ENCODE data around the gene FIGNL2. TPM values are rescaled to one million over a fixed set of nuclear protein-coding genes. Genes with fewer than 3 reads are reported as not detected.

Gene FIGNL2
- total and polyA plus RNA-seq, 2 of the 13 experiments (the other 11 are each of a cell fraction or from before 2014, with no cell fraction given): 0.82 to 1.00 TPM

DNA sequence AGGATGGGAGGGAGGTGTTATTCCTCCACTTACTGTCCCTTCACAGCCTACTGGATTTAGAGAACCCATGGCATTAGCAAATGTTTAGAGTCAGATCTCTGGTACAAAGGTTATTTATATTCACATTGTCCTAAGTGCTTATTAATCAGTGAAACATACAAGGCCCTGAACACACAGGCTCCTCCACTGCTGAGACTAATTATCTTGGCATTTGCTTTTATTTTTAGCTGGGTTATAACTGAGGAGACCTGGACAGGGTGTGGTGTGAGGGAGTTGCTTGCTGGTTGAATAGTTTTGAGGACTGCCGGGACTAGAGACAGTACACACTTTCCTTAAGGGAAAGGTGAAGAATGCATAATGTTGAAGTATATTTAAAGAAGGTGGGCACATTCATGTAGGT lies 77.5 kb downstream of the FIGNL2 start (continued):
- TF ChIP-seq ZNF468 (CRISPR knock-in tag; IDR thresholded peaks at IDR 0.05): no peak
- TF ChIP-seq SP140L (CRISPR knock-in tag; IDR thresholded peaks at IDR 0.05; ENCODE audit: borderline replicate concordance): no peak
- no peak for TF ChIP-seq SIX4 (CRISPR knock-in tag; IDR thresholded peaks at IDR 0.05)
- no peak for TF ChIP-seq TRAFD1 (CRISPR knock-in tag; IDR thresholded peaks at IDR 0.05; ENCODE audit: borderline replicate concordance)
- TF ChIP-seq RERE (CRISPR knock-in tag; IDR thresholded peaks at IDR 0.05; ENCODE audit: low read depth): no peak
- TF ChIP-seq SRF (IDR thresholded peaks at IDR 0.05; ENCODE audit: low read depth, low read length): no peak
- no peak for TF ChIP-seq ZNF552 (CRISPR knock-in tag; IDR thresholded peaks at IDR 0.05; ENCODE audit: borderline replicate concordance)

Other genes with a start within 250 kb of the FIGNL2 start
- not detected in 2 replicates for gene ANKRD33, start 39.4 kb upstream of the FIGNL2 start, total RNA-seq (2016; rRNA removed; fragmentation: Illumina TruSeq; extraction: Trizol)
- gene ANKRD33, start 39.4 kb upstream of the FIGNL2 start, polyA plus RNA-seq (2011; rRNA removed): 0.04 and 0.07 TPM in 2 replicates
- not detected in 2 replicates for gene ACVRL1, start 58.8 kb upstream of the FIGNL2 start, total RNA-seq (2016; rRNA removed; fragmentation: Illumina TruSeq; extraction: Trizol)
- gene ACVRL1, start 58.8 kb upstream of the FIGNL2 start, polyA plus RNA-seq (2011; rRNA removed): not detected in 2 replicates
- gene ACVR1B, start 103.0 kb upstream of the FIGNL2 start, total RNA-seq (2016; rRNA removed; fragmentation: Illumina TruSeq; extraction: Trizol): 5.8 and 8.9 TPM in 2 replicates
- gene ACVR1B, start 103.0 kb upstream of the FIGNL2 start, polyA plus RNA-seq (2011; rRNA removed): 12.1 and 14.1 TPM in 2 replicates
- gene TAMALIN, start 158.2 kb upstream of the FIGNL2 start, total RNA-seq (2016; rRNA removed; fragmentation: Illumina TruSeq; extraction: Trizol): 7.2 and 10.9 TPM in 2 replicates
- gene TAMALIN, start 158.2 kb upstream of the FIGNL2 start, polyA plus RNA-seq (2011; rRNA removed): 2.9 and 4.5 TPM in 2 replicates
- gene NR4A1, start 202.7 kb upstream of the FIGNL2 start, total RNA-seq (2016; rRNA removed; fragmentation: Illumina TruSeq; extraction: Trizol): 4.6 and 5.7 TPM in 2 replicates
- 15.2 and 16.5 TPM in 2 replicates for gene NR4A1, start 202.7 kb upstream of the FIGNL2 start, polyA plus RNA-seq (2011; rRNA removed)
- 66.7 and 67.7 TPM in 2 replicates for gene ATG101, start 221.3 kb upstream of the FIGNL2 start, total RNA-seq (2016; rRNA removed; fragmentation: Illumina TruSeq; extraction: Trizol)
- 58.2 and 60.2 TPM in 2 replicates for gene ATG101, start 221.3 kb upstream of the FIGNL2 start, polyA plus RNA-seq (2011; rRNA removed)
- gene SMIM41, start 231.0 kb upstream of the FIGNL2 start, total RNA-seq (2016; rRNA removed; fragmentation: Illumina TruSeq; extraction: Trizol): not detected in 2 replicates
- gene SMIM41, start 231.0 kb upstream of the FIGNL2 start, polyA plus RNA-seq (2011; rRNA removed): 0.07 TPM in 1 of 2 replicates, not detected in the other

Data from HepG2 (cell line).